Body of pancreas (tissue), 4 donors: Measurements from ENCODE around the gene CISD3. TPM values are rescaled to one million over a fixed set of nuclear protein-coding genes. Genes with fewer than 3 reads are reported as not detected.
A peak's percentile ranks its signal among the peaks of the same experiment; 100 is the strongest.

Experiments
- ATAC-seq: fragments of 150-250 bp; one replicate; pipeline ENCODE4 v1.9.1; 2016
- DNase-seq, 4 donors: peaks; one replicate each; pipeline ENCODE4 v3.0.0-alpha.2; 2019
- H3K27ac ChIP-seq, 4 donors: fragments of 200-600 bp; sonication (generic); 1 replicate in 3 of 4; 2 replicates in 1 of 4; pipeline versions ENCODE4 v1.5.1 to v1.6.1; 2016 to 2019; ENCODE audit warnings: mild to moderate bottlenecking in 1 of 4, mixed read lengths in 1 of 4, moderate library complexity in 1 of 4
- H3K27me3 ChIP-seq, 2 donors: fragments of 200-600 bp; sonication (generic); one replicate each; pipeline ENCODE4 v1.6.0; 2016; ENCODE audit warnings: mild to moderate bottlenecking in 1 of 2
- H3K36me3 ChIP-seq, 2 donors: fragments of 200-600 bp; sonication (generic); replicated peaks in 1 of 2; 2 replicates each; pipeline ENCODE4 v1.5.1; 2016; ENCODE audit warnings: low read depth in 2 of 2; ENCODE audit not compliant: insufficient read depth in 1 of 2
- H3K4me1 ChIP-seq: fragments of 200-600 bp; sonication (generic); one replicate; pipeline ENCODE4 v1.6.0; 2016
- H3K4me3 ChIP-seq, 2 donors: fragments of 200-600 bp; sonication (generic); 1 replicate in 1 of 2; 2 replicates in 1 of 2; pipeline ENCODE4 v1.5.1; 2016 to 2019
- H3K9me3 ChIP-seq, 3 donors: fragments of 200-600 bp; sonication (generic); 1 replicate in 2 of 3; 2 replicates in 1 of 3; pipeline ENCODE4 v1.5.1; 2016
- POLR2A ChIP-seq, 3 donors: fragments of 450-650 bp; IDR thresholded peaks; one replicate each; pipeline ENCODE4 v1.6.1; 2016; ENCODE audit warnings: antibody characterized with exemption in 3 of 3, mild to moderate bottlenecking in 2 of 3
- WGBS, 2 donors: methylation state at CpG; one replicate each; pipeline ENCODE4 v1.1.5; 2017; 5-methylcytosine and 5-hydroxymethylcytosine counted together
- intact Hi-C: fragments of 100-400 bp; cut with DNase I; formaldehyde crosslinking; loops from one replicate; pipeline ENCODE4 v1.15.1; 2023
- total RNA-seq, 2 donors: library from RNA; depleted of rRNA; stranded (reverse); fragments of >200 nt; gene quantifications; one replicate each; pipeline ENCODE4 v1.1.0, GENCODE V29; 2016
- TF ChIP-seq, protein P1 (sequence below), 7 experiments: fragments of 450-650 bp in 4 of 7; fragments of 200-600 bp in 3 of 7; sonication (generic) in 3 of 7; IDR thresholded peaks; one replicate each; pipeline ENCODE4 v1.5.1; 2016 to 2019; ENCODE audit warnings: antibody characterized with exemption in 7 of 7

The CISD3 gene
- total RNA-seq, 2 donors from 2014 or later = 11.2 TPM

DNA sequence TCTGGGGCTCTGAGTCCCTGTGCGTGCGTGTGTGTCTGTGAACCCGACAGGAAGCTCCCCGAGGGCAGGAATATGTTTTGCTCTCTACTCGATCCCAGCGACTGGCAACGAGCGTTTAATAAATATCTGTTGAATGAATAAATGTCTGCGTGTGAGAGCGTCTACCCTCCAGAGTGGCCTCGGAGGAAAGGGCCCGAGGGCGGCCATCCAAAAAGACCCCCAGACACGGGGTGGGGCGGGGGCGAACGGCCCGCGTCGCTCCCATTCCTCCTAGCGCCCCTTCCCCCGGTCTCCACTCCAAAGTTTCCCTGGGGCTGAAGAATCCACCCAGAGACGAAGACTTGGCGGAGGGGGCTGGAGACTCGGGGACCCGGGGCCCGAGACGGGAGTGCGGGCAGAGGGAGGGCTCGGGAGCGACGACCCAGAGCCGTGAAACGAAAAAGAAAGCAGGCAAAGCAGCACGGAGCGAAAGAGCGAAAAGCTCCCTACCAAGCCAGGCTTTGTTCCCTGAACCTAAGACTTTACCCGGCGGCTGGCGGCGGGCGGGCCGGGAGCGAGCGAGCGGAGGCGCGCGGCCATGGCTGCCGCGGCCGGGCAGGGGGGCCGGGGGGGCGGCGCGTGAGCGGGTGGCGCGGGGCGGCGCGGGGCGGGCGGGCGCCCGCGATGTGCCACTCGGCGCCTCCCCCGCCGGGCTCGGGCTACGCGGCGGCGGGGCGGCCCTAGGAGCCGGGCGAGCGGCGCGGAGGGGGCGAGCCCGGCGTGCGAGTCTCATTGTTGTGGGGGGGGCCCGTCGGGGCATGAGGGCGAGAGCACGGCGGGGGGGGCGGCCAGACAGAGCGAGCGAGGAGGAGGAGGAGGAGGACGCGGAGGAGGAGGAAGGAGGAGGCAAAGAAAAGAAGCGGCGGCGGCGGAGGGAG lies 25.3 kb upstream of the CISD3 start, which contains the start of gene MLLT6:
Gene MLLT6 (plus strand): TSS at position 668 of the 917 bp plus-strand sequence. CDS start 360 bp downstream, outside the sequence.
- intact Hi-C loops = no loop called here
- Histone ChIP-seq H3K4me1 (peaks cover 41% of the 10 kb centered on the region), H3K27ac (peak within 1 kb of the TSS; percentile 93 to 99 (median 98)), H3K4me3 (peak within 1 kb of the TSS; percentile 67 to 80), H3K36me3 (peaks cover 0 to 1% of the 10 kb centered on the region in 2 donors), H3K9me3 (no peaks in the 10 kb centered on the region), H3K27me3 (no peaks in the 10 kb centered on the region)
- TF ChIP-seq POLR2A (IDR thresholded peaks at IDR 0.05) = peak in 2 of 3 donors; percentile 46 to 67
- TF ChIP-seq, protein P1, sequence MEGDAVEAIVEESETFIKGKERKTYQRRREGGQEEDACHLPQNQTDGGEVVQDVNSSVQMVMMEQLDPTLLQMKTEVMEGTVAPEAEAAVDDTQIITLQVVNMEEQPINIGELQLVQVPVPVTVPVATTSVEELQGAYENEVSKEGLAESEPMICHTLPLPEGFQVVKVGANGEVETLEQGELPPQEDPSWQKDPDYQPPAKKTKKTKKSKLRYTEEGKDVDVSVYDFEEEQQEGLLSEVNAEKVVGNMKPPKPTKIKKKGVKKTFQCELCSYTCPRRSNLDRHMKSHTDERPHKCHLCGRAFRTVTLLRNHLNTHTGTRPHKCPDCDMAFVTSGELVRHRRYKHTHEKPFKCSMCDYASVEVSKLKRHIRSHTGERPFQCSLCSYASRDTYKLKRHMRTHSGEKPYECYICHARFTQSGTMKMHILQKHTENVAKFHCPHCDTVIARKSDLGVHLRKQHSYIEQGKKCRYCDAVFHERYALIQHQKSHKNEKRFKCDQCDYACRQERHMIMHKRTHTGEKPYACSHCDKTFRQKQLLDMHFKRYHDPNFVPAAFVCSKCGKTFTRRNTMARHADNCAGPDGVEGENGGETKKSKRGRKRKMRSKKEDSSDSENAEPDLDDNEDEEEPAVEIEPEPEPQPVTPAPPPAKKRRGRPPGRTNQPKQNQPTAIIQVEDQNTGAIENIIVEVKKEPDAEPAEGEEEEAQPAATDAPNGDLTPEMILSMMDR (IDR thresholded peaks at IDR 0.05) = no peak
- ATAC-seq = peak; percentile 59
- DNase-seq = peak; percentile 80 to 86 (median 82)
- WGBS, 2 donors = 0 to 2% methylated on average over 54 to 55 of the region's 100 CpGs

DNA sequence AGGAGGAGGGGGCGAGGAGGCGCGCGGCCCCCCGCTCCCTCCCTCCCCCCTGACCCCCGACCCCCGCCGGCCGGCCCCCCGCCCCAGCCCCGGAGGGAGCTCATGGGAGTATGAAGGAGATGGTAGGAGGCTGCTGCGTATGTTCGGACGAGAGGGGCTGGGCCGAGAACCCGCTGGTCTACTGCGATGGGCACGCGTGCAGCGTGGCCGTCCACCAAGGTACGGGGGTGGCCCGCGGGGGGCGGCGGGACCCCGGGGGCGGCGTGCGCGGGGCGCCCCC lies 24.7 kb upstream of the CISD3 start:
- peaks cover 36% of the 10 kb centered on the region for H3K4me1 ChIP-seq
- no peak for TF ChIP-seq POLR2A (IDR thresholded peaks at IDR 0.05)
- TF ChIP-seq, protein P1 (IDR thresholded peaks at IDR 0.05) = no peak
- no peaks in the 10 kb centered on the region for H3K9me3 ChIP-seq
- no peak for ATAC-seq
- no peak for DNase-seq
- peak overlapping the region; percentile 67 to 80 for H3K4me3 ChIP-seq
- peak overlapping the region; percentile 93 to 99 (median 98) for H3K27ac ChIP-seq
- H3K36me3 ChIP-seq = peaks cover 0 to 1% of the 10 kb centered on the region in 2 donors
- WGBS, 2 donors = 0% methylated on average over 7 to 14 of the region's 32 CpGs
- H3K27me3 ChIP-seq = no peaks in the 10 kb centered on the region
- intact Hi-C loops = no loop called here

DNA sequence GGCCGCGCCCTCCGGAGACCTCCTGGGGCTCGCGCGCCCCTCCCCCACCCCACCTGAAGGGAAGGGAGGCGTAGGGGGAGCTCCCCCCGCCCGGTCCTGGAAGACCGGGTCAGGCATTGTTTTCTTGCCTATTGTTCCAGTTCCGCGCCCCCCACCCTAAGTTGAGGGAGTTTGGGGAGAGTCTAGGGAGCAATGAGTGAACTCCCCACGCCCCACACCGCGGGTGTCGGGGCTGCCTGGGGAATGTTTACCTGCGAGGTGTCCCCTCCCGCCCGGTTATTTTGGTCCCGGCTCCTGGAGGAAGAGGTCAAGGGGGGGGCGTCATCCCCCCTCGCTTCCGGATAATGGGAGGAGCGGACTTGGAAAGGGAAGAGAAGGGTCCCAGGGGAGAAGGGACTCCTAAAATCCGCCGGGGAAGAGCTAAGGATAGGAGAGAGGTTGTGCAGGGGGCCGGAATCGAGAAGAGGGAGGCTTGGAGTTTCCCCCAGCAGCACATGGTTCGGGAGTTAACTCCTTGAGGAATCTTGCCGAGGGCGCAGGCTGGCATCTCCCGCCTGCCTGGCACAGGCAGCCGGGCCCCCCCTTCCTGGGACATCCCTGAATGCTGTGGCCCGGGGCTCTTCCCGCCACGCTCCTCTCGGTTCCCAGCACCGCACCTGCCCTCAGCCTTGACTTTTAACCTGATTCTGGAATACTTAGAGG lies 24.2 kb upstream of the CISD3 start:
- H3K36me3 ChIP-seq = peaks cover 0 to 1% of the 10 kb centered on the region in 2 donors
- intact Hi-C loops = no loop called here
- no peaks in the 10 kb centered on the region for H3K9me3 ChIP-seq
- peak overlapping the region; percentile 67 to 80 for H3K4me3 ChIP-seq
- peaks cover 34% of the 10 kb centered on the region for H3K4me1 ChIP-seq
- ATAC-seq = no peak
- peak overlapping the region; percentile 93 to 99 (median 98) for H3K27ac ChIP-seq
- no peaks in the 10 kb centered on the region for H3K27me3 ChIP-seq
- WGBS, 2 donors = 0% methylated on average over 26 to 38 of the region's 38 CpGs
- TF ChIP-seq, protein P1 (IDR thresholded peaks at IDR 0.05) = no peak
- no peak for TF ChIP-seq POLR2A (IDR thresholded peaks at IDR 0.05)
- DNase-seq = peak; percentile 53 to 59 (median 56)

DNA sequence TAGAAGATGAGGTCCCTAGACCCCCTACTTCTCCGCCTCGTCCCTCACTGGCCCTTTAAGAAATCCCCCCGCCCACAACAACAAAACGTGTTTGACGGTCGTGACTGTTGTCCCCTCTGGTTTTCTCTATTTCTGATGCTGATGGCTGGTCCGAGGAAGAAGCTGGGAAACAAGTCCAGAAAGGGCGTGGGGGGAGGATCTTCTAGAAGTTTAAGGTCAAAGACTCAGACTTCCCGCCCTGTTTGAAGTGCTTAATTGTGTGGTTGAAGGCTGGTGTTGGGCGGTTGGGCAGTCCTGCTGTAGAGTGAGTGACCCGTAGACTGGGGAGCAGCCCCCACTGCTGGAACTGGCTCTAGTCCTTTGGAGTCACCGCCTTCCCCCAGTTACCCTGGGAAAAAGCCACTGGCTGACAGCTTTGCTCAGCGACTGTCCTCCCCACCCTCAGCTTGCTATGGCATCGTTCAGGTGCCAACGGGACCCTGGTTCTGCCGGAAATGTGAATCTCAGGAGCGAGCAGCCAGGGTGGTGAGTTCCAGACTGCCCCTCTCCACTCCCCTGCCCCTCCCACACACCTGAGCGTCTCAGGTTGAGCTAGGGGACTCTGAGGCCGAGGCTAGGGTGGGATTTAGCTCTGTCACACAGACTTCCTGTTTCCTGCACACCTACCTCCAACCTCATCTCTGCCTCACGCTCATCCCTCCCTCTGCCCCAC lies 23.5 kb upstream of the CISD3 start:
- Histone ChIP-seq H3K9me3 (no peaks in the 10 kb centered on the region), H3K27me3 (no peaks in the 10 kb centered on the region), H3K27ac (peak overlapping the region; percentile 93 to 99 (median 98)), H3K36me3 (peaks cover 0 to 1% of the 10 kb centered on the region in 2 donors), H3K4me3 (peak overlapping the region; percentile 67 to 80), H3K4me1 (peaks cover 34% of the 10 kb centered on the region)
- DNase-seq = peak in 2 of 4 donors; percentile 36
- no peak for ATAC-seq
- intact Hi-C loops = no loop called here
- WGBS, 2 donors = 5 to 10% methylated on average over 18 to 20 of the region's 20 CpGs
- TF ChIP-seq, protein P1 (IDR thresholded peaks at IDR 0.05) = no peak
- no peak for TF ChIP-seq POLR2A (IDR thresholded peaks at IDR 0.05)
